ENCODE results near the gene SRI. TPM values are rescaled to one million over a fixed set of nuclear protein-coding genes. Genes with fewer than 3 reads are reported as not detected.

Gene SRI
- total RNA-seq, 1 experiment from 2014 or later = 138 TPM

DNA sequence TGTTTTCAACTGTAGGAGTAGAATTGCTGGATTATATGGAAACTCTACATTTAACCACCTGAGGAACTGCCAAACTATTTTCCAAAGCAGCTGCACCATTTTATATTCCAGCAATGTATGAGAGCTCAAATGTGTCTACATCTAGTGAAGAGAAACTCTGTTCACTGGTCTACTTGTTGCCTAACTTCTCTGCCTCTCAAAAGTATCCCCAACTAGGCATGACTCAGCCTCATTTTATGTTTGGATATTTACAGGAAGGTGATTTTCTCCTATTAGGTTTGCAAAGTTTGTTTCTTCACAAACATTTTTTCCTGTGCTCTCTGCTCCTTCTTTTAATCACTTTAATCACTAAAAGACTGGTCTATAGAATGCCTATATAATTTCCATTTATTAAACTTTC, 37.1 kb upstream of the SRI start:
- no peaks in the 10 kb centered on the region for H3K36me3 ChIP-seq (ENCODE audit: control insufficient read depth, insufficient read depth, low read length)
- CTCF ChIA-PET = no interaction called here

DNA sequence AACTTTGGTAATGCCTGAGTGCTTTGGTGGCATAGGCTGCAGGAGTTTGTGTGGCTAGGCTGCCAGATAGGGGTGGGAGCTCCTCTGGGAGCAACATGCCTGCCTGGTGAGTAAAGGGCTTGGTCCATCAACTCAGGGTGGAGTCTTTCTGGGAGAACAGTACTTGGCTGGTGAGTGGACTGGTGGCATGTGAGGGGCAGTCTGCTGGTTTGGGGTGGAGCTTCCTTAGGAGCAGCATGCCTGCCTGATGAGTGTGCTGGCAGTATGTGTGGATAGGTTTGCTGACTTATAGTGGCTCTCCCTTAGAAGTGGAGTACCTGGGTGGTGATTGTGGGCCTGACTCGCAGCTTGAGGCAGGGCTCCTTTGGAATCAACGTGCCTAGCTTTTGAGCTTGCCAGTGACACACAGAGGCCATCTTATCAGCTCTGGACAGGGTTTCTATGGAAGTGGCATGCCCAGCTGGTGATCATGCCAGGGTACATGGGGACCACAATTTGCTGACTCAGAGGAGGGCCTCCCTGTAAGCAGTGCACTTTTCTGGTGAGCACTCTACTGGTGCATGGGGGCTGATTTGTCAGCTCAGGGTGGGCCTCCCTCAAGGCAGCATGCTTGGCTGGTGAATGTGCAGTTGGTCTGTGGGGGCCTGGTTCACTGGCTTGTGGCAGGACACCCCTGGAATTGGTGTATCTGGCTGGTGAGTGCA, 35.0 kb upstream of the SRI start:
- Histone ChIP-seq H3K4me3 (ENCODE audit: low read depth in 2 of 2, low read length in 2 of 2) (no peak overlapping the region), H3K4me1 (ENCODE audit: control insufficient read depth, insufficient read depth, low read length) (no peaks in the 10 kb centered on the region), H3K27ac (ENCODE audit: low read length) (no peak overlapping the region), H3K36me3 (ENCODE audit: control insufficient read depth, insufficient read depth, low read length) (no peaks in the 10 kb centered on the region), H3K27me3 (ENCODE audit: control insufficient read depth, insufficient read depth, low read length) (no peaks in the 10 kb centered on the region), H3K9me3 (ENCODE audit: control insufficient read depth, insufficient read depth, low read depth, low read length) (no peaks in the 10 kb centered on the region)
- ATAC-seq = no peak
- TF ChIP-seq TCF7L2 (IDR thresholded peaks at IDR 0.05; ENCODE audit: low read depth, low read length) (no peak), SIN3A (IDR thresholded peaks at IDR 0.05; ENCODE audit: borderline replicate concordance, insufficient read depth, low read depth, low read length) (no peak), POLR2AphosphoS5 (IDR thresholded peaks at IDR 0.05; ENCODE audit: low read depth, low read length) (no peak)
- TF ChIP-seq, protein P1, sequence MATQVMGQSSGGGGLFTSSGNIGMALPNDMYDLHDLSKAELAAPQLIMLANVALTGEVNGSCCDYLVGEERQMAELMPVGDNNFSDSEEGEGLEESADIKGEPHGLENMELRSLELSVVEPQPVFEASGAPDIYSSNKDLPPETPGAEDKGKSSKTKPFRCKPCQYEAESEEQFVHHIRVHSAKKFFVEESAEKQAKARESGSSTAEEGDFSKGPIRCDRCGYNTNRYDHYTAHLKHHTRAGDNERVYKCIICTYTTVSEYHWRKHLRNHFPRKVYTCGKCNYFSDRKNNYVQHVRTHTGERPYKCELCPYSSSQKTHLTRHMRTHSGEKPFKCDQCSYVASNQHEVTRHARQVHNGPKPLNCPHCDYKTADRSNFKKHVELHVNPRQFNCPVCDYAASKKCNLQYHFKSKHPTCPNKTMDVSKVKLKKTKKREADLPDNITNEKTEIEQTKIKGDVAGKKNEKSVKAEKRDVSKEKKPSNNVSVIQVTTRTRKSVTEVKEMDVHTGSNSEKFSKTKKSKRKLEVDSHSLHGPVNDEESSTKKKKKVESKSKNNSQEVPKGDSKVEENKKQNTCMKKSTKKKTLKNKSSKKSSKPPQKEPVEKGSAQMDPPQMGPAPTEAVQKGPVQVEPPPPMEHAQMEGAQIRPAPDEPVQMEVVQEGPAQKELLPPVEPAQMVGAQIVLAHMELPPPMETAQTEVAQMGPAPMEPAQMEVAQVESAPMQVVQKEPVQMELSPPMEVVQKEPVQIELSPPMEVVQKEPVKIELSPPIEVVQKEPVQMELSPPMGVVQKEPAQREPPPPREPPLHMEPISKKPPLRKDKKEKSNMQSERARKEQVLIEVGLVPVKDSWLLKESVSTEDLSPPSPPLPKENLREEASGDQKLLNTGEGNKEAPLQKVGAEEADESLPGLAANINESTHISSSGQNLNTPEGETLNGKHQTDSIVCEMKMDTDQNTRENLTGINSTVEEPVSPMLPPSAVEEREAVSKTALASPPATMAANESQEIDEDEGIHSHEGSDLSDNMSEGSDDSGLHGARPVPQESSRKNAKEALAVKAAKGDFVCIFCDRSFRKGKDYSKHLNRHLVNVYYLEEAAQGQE (IDR thresholded peaks at IDR 0.05; ENCODE audit: insufficient read depth in 1 of 2, low read depth in 2 of 2, low read length in 1 of 2) = no peak
- TF ChIP-seq, protein P2, sequence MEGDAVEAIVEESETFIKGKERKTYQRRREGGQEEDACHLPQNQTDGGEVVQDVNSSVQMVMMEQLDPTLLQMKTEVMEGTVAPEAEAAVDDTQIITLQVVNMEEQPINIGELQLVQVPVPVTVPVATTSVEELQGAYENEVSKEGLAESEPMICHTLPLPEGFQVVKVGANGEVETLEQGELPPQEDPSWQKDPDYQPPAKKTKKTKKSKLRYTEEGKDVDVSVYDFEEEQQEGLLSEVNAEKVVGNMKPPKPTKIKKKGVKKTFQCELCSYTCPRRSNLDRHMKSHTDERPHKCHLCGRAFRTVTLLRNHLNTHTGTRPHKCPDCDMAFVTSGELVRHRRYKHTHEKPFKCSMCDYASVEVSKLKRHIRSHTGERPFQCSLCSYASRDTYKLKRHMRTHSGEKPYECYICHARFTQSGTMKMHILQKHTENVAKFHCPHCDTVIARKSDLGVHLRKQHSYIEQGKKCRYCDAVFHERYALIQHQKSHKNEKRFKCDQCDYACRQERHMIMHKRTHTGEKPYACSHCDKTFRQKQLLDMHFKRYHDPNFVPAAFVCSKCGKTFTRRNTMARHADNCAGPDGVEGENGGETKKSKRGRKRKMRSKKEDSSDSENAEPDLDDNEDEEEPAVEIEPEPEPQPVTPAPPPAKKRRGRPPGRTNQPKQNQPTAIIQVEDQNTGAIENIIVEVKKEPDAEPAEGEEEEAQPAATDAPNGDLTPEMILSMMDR (IDR thresholded peaks at IDR 0.05) = no peak
- intact Hi-C loops (cut with micrococcal nuclease; ENCODE audit: unreplicated experiment) (no loop called here), in situ Hi-C loops (cut with HindIII; ENCODE audit: low pct_unique_long_range_greater_than_20kb, low sequenced_read_pairs) (no loop called here)
- BruUV-seq (replicated peaks) = no TSS peak
- CTCF ChIA-PET = no interaction called here
- POLR2A ChIA-PET = no interaction called here
- DNase-seq (ENCODE audit: low read depth, low spot score) = no peak

More for the DNA sequence above, 37.1 kb upstream of the SRI start:
- BruUV-seq (replicated peaks) = no TSS peak
- TF ChIP-seq, protein P1 (IDR thresholded peaks at IDR 0.05; ENCODE audit: insufficient read depth in 1 of 2, low read depth in 2 of 2, low read length in 1 of 2) = no peak
- TF ChIP-seq, protein P2 (IDR thresholded peaks at IDR 0.05) = no peak
- TF ChIP-seq TCF7L2 (IDR thresholded peaks at IDR 0.05; ENCODE audit: low read depth, low read length) = no peak
- TF ChIP-seq SIN3A (IDR thresholded peaks at IDR 0.05; ENCODE audit: borderline replicate concordance, insufficient read depth, low read depth, low read length) = no peak
- no peak for TF ChIP-seq POLR2AphosphoS5 (IDR thresholded peaks at IDR 0.05; ENCODE audit: low read depth, low read length)
- ATAC-seq (no peak), DNase-seq (ENCODE audit: low read depth, low spot score) (no peak)
- Histone ChIP-seq H3K27me3 (ENCODE audit: control insufficient read depth, insufficient read depth, low read length) (no peaks in the 10 kb centered on the region), H3K9me3 (ENCODE audit: control insufficient read depth, insufficient read depth, low read depth, low read length) (no peaks in the 10 kb centered on the region), H3K4me1 (ENCODE audit: control insufficient read depth, insufficient read depth, low read length) (no peaks in the 10 kb centered on the region), H3K4me3 (ENCODE audit: low read depth in 2 of 2, low read length in 2 of 2) (no peak overlapping the region), H3K27ac (ENCODE audit: low read length) (no peak overlapping the region)
- in situ Hi-C loops (cut with HindIII; ENCODE audit: low pct_unique_long_range_greater_than_20kb, low sequenced_read_pairs) (no loop called here), intact Hi-C loops (cut with micrococcal nuclease; ENCODE audit: unreplicated experiment) (no loop called here)
- POLR2A ChIA-PET = no interaction called here

All from Panc1 (cell line).